NCI-H146 treated with DMSO at 0.1 percent for 48 hours (cell line): Measurements from ENCODE around the gene RNU6-7.
A peak's percentile ranks its signal among the peaks of the same experiment; 100 is the strongest.

Experiments
- DNase-seq: peaks from one replicate; lab custom pipeline; 2025; ENCODE audit not compliant: unreplicated experiment; lab: John Stamatoyannopoulos, UW

The RNU6-7 gene

GRCh38 chr14:32201816-32202490 lies at the start of gene RNU6-7:
RNU6-7 (plus strand) TSS chr14:32202045.
- peak; percentile 36 for DNase-seq

- no peak for DNase-seq
These were observed 35.8 kb upstream of the RNU6-7 start for GRCh38 chr14:32166029-32166428.

DNA sequence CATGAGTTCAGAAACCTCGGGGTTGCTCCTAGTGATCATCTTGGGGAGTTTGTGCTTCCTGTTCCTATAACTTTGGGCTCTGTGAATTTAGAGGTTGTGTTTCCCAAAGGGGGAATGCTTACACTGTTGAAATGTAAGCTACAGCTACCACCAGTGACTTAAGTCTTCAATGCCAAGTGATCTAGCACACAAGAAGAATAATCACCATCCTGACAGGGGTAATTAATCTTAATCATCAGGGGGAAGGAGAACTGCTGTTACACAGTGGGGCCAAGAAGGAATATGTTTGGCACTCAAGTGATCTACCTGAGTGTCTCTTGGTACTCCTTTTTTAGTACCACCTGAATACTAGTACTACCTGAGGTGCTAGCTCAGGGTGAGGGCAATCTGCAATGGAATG lies 34.9 kb upstream of the RNU6-7 start:
- no peak for DNase-seq

DNA sequence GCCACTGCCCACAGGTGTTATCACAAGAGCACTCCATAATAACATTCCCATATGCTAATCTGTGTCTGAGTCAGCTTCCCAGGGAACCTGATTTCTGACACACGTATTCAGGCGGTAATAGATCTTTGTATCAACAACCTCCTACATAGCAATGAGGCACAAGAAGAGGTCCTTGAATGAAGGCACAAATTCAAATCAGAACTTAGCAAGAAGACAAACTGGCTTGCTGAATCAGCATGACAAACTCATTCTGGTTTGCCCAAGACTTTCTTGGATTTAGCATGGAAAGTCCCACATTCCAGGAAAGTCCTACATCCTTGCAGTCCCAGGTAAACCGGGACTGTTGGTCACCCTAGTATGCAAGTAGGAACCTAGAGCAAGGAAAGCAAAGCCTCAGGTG lies 33.9 kb upstream of the RNU6-7 start:
- no peak for DNase-seq

GRCh38 chr14:32169191-32169590 lies 32.7 kb upstream of the RNU6-7 start:
- DNase-seq = no peak

GRCh38 chr14:32171469-32171868 lies 30.4 kb upstream of the RNU6-7 start:
- no peak for DNase-seq

DNA sequence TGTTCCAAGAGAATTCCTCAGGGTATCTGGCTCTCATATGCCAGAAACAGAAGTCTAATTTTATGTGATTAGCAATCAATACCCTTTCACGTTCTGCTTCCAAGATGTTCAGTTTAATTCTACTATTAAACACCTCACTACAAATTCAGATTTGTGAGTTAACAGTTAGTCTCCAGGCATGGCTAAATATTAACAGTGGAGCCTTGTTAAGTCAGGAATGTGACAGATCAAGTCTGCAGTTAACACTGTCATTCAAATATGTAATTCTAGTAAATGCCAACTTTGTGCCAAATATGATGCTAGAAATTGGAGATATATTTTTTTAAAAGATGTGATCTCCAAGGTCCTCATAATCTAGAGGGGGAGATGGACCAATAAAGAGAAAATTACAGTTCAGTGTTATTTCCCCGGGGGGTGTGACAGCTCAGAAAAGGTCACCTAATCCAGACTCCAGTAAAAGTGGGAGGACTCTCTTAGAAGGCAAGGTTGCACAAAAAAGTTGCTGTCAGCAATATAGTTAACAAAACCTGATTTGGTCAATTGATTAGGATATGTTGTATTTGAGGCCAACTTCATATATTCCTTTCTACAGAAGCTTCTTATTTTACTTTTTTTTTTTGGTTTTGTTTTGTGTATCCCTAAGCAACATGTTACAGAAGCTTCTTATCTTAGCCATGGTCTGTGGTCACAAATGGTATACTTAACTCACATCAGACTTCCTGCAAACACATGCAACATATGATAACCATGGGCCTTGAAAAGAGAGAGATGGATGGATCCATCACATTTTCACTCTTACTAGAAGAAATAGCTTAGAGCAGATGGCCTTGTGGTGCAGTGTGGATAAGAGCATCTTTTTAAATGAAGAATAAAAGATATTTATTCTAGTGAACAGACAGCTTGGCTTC lies 18.4 kb upstream of the RNU6-7 start:
- no peak for DNase-seq

DNA sequence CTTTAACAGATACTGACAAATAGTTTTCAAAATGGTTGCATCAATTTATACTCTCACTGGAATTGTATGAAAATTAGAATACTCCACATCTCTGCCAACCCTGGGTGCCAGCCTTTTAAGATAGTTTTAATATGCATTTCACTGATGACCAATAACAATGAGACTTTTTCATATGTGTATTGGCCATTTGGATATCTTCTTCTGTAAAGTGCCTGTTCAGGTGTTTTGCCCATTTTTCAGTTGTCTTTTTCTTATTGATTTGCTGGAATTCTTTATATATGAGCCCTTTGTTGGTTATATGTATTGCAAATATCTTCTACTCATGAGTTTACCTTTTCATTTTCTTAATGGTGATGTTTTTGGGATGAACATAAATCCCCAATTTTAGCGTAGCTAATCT lies 16.7 kb upstream of the RNU6-7 start:
- no peak for DNase-seq

- no peak for DNase-seq
These were observed 15.6 kb upstream of the RNU6-7 start for GRCh38 chr14:32186248-32186647.

GRCh38 chr14:32189811-32190210 lies 12.0 kb upstream of the RNU6-7 start:
- DNase-seq = no peak

DNA sequence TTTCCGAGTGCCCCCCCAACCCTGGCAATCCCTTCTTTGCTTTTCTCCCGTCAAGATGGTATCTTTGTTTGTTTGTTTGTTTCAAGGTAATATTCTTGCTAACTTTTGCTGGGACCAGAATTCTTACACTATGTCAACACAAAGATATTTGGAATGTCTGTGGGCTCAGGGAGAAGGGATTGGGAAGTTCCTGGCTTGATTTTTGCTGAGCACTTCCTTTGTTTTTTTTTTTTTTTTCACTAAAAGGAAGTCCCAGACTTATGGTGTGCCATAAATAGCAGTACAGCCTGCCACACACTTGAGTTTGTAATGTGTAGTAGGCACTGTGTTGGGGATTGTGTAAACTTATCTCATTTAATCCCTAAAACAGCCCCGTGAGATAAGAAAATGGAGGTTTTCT lies 11.2 kb upstream of the RNU6-7 start:
- no peak for DNase-seq

DNA sequence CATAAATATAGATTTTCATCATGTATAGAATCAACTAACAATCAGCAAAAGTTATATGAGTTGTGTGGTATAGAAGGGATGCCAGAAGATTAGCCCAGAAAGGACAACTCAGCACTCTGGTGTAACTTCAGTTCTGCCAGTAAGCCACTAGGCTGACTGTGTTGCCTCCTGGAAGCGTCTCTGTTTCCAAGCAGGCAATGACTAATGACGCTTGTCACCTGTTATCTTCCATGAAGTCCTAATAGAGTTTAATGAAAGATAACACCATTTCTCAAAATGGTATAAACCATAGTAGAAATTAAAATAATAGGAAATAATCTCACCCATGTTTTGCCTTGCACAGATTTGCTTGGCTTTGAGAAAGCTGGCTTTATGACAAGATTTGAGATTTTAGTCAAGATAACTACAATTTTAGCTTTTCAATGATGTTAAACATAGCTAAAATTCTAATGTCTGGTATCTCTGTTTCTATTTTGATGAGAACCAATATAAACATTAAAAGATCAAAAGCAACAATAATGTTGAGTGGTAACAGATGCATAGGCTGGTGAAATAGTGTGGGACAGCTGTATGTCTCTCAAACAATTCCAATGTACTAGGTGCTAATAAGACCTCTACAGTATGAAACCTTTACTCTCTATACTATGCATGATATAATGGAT lies 9.0 kb upstream of the RNU6-7 start:
- no peak for DNase-seq

GRCh38 chr14:32193532-32193931 lies 8.3 kb upstream of the RNU6-7 start:
- DNase-seq = no peak

GRCh38 chr14:32195636-32196035 lies 6.2 kb upstream of the RNU6-7 start:
- DNase-seq = no peak

GRCh38 chr14:32197919-32198318 lies 3.9 kb upstream of the RNU6-7 start:
- no peak for DNase-seq

- no peak for DNase-seq
These were observed 1.3 kb upstream of the RNU6-7 start for GRCh38 chr14:32200368-32201192.

GRCh38 chr14:32201193-32201815 lies 541 bp upstream of the RNU6-7 start:
- peak; percentile 69 for DNase-seq

GRCh38 chr14:32202491-32202997 lies 699 bp downstream of the RNU6-7 start:
- DNase-seq = no peak

GRCh38 chr14:32202998-32203882 lies 1.4 kb downstream of the RNU6-7 start, which contains the start of gene RNU6-8:
RNU6-8 (minus strand) TSS chr14:32203269.
- DNase-seq = peak; percentile 49
